SH-SY5Y (cell line): ENCODE measurements around the gene AANAT.

ENCODE experiments used
- GATA2 ChIP-seq: IDR thresholded peaks from 2 replicates; pipeline ENCODE4 v1.6.1; 2011; ENCODE audit warnings: mild to moderate bottlenecking, low read depth, low read length
- GATA3 ChIP-seq: IDR thresholded peaks from 2 replicates; pipeline ENCODE4 v1.6.1; 2011; ENCODE audit warnings: low read depth, mild to moderate bottlenecking, low read length, moderate library complexity

DNA sequence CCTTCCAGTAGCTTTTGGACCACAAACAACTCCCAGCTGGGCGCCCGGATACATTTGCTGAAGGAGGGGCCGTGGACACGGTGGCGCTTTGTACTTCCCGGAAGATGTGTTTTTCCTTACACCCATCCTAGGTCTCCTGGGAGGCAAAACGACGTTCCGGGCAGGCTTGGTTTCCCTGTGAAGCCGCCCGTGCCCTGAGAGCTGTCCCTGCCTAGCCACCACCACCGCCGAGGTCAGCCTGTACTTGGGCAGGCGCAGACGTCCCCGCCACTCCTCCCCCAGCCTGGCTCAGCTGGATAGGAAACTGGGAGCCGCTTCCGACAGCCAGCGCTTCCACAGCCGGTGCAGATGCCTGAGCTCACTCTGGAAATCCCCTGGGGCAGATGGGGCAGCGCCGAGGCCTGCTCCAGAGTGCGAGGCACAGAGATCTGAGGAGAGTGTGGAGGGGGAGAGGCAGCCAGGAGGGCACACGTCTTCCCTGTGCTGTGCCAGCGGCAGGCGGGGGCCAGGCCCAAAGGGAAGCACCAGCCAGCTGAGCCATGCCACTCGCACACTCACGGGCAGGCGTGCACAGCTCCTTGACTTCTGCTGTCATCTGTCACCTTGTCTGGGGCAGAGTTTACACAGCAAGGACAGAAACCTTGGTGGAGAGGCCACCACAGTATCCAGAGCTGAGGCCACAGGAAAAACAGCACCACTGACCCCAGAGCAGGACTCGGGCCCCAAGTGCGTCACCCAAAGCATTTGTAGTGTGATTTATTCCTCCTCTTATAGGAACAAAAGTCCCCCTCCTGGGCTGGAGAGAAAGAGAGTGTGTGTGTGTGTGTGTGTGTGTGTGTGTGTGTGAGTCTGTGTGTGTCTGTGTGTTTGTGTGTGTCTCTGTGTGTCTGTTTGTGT lies 30.8 kb downstream of the AANAT start:
- TF ChIP-seq GATA2: no peak; the same call in 1 of the 2 replicates
- TF ChIP-seq GATA3: no peak
